GM21526 (cell line): ENCODE data around the gene HMCN2.

ENCODE experiments used
- ATAC-seq: cut with Tn5 transposase; IDR thresholded peaks from one replicate; pipeline ENCODE4 v1.9.1; 2021; ENCODE audit warnings: moderate library complexity; ENCODE audit not compliant: unreplicated experiment, low FRiP score

The HMCN2 gene

DNA sequence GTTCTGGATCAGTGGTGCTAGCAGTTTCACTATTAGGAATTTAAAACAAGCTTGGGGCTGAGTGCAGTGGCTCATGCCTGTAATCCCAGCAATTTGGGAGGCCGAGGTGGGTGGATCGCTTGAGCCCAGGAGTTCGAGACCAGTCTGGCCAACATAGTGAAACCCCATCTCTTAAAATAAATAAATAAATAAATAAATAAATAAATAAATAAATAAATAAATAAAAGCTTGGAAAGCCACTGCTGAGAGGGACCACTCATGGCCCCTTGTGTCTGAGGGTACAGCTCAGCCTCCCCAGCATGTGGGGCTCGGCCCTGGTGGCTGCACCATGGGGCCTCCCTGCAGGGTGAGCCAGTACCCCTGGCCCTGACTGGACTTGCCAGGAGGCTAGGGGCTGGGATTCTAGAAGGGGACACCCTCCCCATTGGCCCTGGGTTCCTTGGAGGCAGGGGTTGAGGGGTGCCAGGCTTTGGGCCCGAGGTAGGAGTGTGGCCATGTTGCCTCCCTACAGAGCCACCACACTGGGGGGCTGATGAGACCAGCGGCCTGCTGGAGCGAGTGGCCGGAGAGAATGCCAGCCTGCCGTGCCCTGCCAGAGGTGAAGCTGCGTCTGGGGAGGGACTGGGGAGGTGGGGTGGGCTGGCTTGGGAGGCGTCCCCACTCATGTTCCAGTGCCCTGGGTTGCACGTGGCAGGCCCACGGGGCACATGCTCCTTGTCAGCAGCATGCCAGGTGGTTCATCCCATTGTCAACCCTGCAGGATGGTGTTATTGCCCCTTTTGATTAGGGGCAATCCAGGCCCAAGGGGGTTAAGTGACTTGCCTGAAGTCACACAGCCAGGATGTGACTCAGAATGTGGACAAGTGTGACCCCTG is 76.5 kb downstream of the HMCN2 start:
- no peak for ATAC-seq

GRCh38 chr9:130342714-130343085 is 77.1 kb downstream of the HMCN2 start:
- ATAC-seq, result no peak

GRCh38 chr9:130343445-130343918 is 77.9 kb downstream of the HMCN2 start:
- no peak for ATAC-seq

DNA sequence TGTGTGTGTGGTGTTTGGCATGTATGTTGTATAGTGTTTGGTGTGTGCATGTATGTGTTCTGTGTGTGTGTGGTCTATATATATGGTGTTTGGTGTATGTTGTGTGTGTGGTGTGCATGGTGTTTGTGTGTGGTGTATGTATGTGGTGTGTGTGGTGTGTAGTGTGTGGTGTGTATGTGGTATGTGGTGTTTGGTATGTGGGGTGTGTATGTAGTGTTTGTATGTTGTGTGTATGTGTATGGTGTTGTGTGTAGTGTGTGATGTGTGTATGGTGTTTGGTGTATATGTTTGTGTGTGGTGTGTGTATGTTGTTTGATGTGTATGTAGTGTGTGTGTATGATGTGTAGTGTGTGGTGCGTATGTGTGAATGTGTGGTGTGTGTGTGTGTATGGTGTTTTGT is 78.8 kb downstream of the HMCN2 start:
- ATAC-seq, result no peak

DNA sequence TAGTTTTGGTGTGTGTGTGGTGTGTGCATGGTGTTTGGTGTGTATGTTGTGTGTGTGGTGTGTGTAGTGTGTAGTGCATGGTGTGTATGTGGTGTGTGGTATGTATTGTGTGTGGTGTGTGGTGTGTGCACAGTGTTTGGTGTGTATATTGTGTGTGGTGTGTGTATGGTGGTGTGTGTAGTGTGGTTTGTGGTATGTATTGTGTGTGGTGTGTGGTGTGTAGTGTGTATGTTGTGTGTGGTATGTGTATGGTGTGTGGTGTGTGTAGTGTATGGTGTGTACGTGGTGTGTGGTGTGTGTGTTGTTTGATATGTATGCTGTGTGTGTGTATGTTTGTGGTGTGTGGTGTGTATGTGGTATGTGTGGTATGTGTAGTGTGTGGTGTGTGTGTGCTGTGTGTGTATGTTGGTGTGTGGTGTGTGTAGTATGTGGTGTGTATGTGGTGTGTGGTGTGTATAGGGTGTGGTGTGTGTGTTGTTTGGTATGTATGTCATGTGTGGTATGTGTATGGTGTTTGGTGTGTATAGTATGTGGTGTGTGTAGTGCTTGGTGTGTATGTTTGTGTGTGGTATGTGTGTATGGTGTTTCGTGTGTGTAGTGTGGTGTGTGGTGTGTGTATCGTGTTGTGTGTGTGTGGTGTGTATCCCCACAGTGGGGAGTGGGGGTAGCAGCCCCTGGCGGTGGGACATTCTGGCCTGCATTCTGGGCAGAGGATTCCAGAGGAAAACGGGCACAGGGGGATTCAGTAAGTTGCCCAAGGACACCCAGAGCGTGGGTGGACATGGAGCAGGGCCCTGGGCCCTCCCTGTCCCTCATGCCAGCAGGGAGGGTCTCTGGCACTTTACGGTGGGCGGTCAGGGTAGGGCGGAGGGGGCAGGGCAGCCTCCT is 79.7 kb downstream of the HMCN2 start:
- no peak for ATAC-seq

- ATAC-seq, result no peak
Observed at GRCh38 chr9:130345897-130346385, 80.4 kb downstream of the HMCN2 start.

DNA sequence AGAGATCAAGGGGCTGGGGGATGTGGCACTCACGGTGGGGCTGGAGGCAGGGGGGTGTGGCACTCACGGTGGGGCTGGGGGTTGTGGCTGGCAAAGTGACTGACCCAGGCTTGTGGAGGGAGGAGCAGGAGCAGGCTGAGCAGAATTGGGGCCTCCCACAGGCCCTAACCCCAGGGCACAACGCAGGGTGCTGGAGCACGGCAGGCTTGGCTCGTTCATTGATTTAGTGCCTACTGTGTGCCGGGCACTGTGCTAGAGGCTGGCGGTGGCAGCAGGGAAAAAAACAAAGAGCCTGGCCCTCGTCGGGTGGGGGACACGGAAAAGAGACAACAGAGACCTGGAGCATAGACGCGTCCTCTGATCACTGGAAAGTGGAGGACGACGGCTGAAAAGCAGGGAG is 80.9 kb downstream of the HMCN2 start:
- ATAC-seq, result no peak

- ATAC-seq, result no peak
Observed at GRCh38 chr9:130347036-130347435, 81.5 kb downstream of the HMCN2 start.

- no peak for ATAC-seq
Observed at GRCh38 chr9:130347931-130348330, 82.4 kb downstream of the HMCN2 start.

DNA sequence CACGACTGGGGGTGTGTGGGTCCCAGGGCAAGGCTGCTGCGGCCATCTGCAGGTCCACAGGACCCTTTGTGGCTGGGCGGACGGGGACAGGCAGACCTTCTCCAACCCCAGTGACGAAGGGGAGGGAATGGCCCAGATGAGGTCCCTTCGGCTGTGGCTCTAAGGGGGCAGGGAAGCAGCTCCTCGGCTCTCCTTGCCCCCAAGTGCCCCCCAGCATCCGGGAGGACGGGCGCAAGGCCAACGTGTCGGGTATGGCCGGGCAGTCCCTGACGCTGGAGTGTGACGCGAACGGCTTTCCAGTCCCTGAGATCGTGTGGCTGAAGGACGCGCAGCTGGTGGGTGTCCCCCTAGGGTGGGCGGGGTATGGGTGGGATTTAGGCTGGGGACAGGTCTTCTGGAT is 82.8 kb downstream of the HMCN2 start:
- ATAC-seq, result no peak

DNA sequence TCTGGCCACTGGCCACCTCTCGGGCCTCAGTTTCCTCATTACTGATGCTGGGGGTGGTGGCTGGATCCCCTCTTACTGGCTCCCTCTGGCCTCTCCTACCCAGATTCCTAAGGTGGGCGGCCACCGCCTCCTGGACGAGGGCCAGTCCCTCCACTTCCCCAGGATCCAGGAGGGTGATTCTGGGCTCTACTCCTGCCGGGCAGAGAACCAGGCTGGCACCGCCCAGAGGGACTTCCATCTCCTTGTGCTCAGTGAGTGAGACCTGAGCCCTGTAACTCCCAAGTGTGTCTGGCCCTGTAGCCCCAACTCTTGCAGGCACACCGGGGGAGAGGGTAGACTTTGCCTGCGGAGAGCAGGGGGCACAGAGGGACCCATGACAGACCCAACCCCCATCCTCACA is 83.3 kb downstream of the HMCN2 start:
- ATAC-seq, result no peak

DNA sequence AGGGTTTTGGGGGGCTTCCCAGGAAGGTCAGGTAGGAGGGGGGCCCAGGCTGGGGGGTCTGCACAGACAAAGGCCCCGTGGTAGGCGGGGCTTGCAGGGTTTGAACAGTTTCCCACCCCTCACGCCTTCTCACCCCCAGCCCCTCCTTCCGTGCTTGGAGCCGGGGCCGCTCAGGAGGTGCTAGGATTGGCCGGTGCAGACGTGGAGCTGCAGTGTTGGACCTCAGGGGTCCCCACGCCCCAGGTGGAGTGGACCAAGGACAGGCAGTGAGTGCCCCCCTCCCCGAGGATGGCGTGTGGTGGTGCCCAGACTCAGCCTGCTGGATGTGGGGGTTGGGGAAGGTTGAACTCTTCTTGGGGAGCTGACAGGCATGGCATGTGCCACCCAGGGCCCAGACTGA is 83.8 kb downstream of the HMCN2 start:
- ATAC-seq, result no peak

DNA sequence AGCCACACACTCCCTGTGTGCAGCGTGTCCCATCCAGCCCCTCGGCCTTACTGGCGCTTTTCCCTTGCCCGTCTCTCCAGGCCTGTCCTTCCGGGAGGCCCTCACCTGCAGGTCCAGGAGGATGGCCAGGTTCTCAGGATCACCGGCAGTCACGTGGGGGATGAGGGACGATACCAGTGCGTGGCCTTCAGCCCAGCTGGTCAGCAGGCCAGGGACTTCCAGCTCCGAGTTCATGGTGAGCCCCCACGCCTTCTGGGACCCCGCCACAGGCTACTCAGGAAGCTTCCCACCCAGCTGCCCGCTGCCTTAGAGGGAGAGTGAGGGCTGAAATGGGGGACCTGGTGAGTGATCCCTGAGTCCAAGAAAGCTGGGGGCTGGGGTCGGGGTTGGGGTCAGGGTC is 85.8 kb downstream of the HMCN2 start:
- no peak for ATAC-seq

DNA sequence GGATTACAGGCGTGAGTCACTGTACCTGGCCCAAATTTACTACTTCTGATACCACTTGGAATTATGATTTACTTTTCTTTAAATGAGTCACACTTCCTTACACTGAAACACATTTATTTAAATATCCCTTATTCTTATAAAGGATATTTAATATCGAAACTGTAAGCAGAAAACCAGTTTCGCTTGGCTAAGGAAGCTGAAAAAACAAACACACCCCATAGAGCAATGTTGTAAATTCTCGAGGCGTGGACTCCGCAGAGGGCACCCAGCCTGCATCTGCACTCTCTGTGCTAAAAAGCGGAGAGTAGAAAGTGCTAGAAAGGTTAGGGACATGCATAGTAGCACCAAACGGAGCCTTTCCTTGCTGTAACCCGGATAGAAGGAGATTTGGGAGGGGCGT is 86.5 kb downstream of the HMCN2 start:
- no peak for ATAC-seq

DNA sequence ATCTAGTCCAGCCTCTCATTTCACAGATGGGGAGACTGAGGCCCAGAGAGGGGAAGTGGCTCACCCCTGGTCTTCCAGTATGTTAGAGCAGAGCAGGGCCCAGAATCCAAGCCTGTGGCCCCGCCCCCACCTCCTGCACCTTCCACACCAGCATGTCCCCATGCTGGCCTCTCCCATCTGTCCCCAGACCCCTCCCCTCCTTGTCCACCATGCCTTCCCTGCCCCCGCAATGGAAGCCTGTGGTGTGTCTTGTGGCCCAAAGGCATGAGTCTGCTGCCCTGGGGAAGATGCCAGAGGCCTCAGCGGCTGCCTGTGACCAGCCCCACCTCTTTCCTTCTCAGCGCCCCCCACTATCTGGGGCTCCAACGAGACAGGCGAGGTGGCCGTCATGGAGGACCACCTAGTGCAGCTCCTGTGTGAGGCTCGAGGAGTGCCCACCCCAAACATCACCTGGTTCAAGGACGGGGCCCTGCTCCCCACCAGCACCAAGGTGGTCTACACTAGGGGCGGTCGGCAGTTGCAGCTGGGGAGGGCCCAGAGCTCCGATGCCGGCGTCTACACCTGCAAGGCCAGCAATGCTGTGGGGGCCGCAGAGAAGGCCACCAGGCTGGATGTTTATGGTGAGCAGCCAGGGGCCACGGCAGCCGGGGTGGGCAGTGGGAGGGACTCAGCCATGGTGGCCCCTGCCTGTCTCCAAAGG is 87.2 kb downstream of the HMCN2 start:
- ATAC-seq, result no peak

DNA sequence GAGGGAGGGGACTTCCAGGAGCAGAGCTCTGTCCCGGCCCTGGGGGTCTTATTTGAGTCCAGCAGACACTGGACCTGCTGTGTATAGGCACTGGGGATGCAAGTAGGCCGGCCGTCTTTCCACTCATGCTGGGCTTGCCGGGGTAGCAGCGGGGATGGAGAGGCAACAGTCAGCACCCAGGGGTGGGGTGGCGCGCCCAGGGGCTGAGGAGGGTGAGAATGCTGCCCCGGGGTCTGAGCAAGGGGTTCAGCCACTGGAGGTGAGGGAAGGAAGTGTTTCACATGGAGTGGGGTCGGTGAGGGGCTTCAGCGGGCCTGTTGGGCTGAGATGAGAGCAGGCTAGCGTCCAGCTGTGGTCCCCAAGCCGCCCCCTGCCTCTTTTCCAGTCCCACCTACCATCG is 88.8 kb downstream of the HMCN2 start:
- no peak for ATAC-seq

DNA sequence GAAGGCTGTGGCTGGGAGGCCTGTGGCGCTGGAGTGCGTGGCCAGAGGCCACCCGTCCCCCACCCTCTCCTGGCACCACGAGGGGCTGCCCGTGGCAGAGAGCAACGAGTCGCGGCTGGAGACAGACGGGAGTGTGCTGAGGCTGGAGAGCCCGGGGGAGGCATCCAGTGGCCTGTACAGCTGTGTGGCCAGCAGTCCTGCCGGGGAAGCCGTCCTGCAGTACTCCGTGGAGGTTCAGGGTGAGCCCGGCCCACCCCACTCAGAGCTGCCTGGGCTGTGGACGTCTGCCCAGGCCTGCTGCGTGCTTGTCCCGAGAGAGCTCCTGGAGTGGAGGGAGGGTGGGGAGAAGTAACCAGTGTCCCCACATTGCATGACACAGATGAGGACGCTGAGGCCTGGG is 89.2 kb downstream of the HMCN2 start:
- no peak for ATAC-seq

DNA sequence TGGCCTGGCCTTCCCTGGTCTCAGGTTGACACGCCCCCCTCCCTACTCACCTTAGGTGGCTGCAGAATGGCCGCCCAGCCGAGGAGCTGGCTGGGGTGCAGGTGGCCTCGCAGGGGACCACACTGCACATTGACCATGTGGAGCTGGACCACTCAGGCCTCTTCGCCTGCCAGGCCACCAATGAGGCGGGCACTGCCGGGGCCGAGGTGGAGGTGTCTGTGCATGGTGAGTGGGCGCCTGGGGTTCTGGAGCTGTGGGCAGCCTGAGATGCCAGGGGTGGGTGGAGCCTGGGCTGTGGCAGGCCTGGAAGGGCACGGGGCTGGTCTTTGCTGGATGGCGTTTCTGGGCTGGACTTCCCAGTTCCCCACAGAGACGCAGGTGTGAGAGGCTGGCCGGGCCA is 90.5 kb downstream of the HMCN2 start:
- no peak for ATAC-seq

- no peak for ATAC-seq
Observed at GRCh38 chr9:130356877-130357584, 91.5 kb downstream of the HMCN2 start.

GRCh38 chr9:130358928-130359327 is 93.4 kb downstream of the HMCN2 start:
- ATAC-seq, result no peak
